HepG2 (cell line): ENCODE data around the gene ZNRF4. TPM values are rescaled to one million over a fixed set of nuclear protein-coding genes. Genes with fewer than 3 reads are reported as not detected.

Source experiments
- ATAC-seq: fragments of 200-7000 bp; cut with Tn5 transposase; 3 replicates; pipeline ENCODE4 v1.9.1; 2020; ENCODE audit warnings: mild to moderate bottlenecking, moderate library complexity
- BruUV-seq: library from RNA; stranded (reverse); fragments of 400-500 nt; replicated peaks from 2 replicates; lab custom pipeline; 2021; lab: Mats Ljungman, UMichigan
- CTCF ChIA-PET: fragments of 300-600 bp; formaldehyde crosslinking; extraction: SDS; loops from one replicate; lab custom pipeline; 2021; ENCODE audit warnings: low total read pairs, inconsistent platforms, low intra/inter-chr PET ratio; lab: Yijun Ruan, JAX
- POLR2A ChIA-PET: fragments of 350-600 bp; sonication (Branson Sonifier 250); formaldehyde crosslinking; loops from one replicate; lab custom pipeline; 2020; ENCODE audit warnings: antibody characterized with exemption, inconsistent platforms; lab: Yijun Ruan, JAX
- DNase-seq: peaks from one replicate; pipeline ENCODE4 v3.0.0-alpha.2; 2015; ENCODE audit warnings: low spot score
- FAIRE-seq: peaks from 3 replicates; lab custom pipeline; 2011; peaks lifted over from hg19 to GRCh38; lab: Jason Lieb, UNC
- H2AFZ ChIP-seq: one replicate; pipeline ENCODE4 v1.6.1; 2011; ENCODE audit warnings: low read length, inconsistent platforms
- H3K27ac ChIP-seq: fragments of 300-600 bp; 3 replicates; pipeline ENCODE4 v1.8.0; 2011; ENCODE audit warnings: mixed run types, mild to moderate bottlenecking, mixed read lengths, low read length, inconsistent platforms; ENCODE audit not compliant: insufficient read depth; ENCODE audit errors: extremely low read length
- H3K27me3 ChIP-seq, 2 experiments: fragments of 200-600 bp in 1 of 2; 2 replicates in 1 of 2; 3 replicates in 1 of 2; pipeline versions ENCODE4 v1.6.0 to v1.8.0; 2011; ENCODE audit warnings: low read length in 2 of 2, mild to moderate bottlenecking in 2 of 2, moderate library complexity in 2 of 2, inconsistent platforms in 1 of 2; ENCODE audit not compliant: insufficient read depth in 2 of 2, control insufficient read depth in 1 of 2
- H3K36me3 ChIP-seq, 2 experiments: fragments of 200-600 bp in 1 of 2; replicated peaks in 1 of 2; 2 replicates in 1 of 2; 3 replicates in 1 of 2; pipeline versions ENCODE4 v1.5.1 to v1.8.0; 2011; ENCODE audit warnings: low read length in 2 of 2, inconsistent platforms in 1 of 2; ENCODE audit not compliant: insufficient read depth in 2 of 2, control insufficient read depth in 1 of 2
- H3K4me1 ChIP-seq: 2 replicates; pipeline ENCODE4 v1.5.1; 2012; ENCODE audit warnings: low read length, inconsistent platforms; ENCODE audit not compliant: insufficient read depth
- H3K4me2 ChIP-seq: 2 replicates; pipeline ENCODE4 v1.6.0; 2011; ENCODE audit warnings: low read depth, low read length, inconsistent platforms
- H3K4me3 ChIP-seq, 3 experiments: fragments of 200-600 bp in 1 of 3; sonication (generic), shearing (Covaris generic) in 1 of 3; replicated peaks in 1 of 3; 2 replicates each; pipeline ENCODE4 v1.5.1; 2011 to 2016; ENCODE audit warnings: low read length in 3 of 3, inconsistent platforms in 2 of 3, low read depth in 2 of 3, mild to moderate bottlenecking in 2 of 3, control low read depth in 1 of 3, mixed read lengths in 1 of 3; ENCODE audit not compliant: insufficient read depth in 1 of 3
- H3K79me2 ChIP-seq: one replicate; pipeline ENCODE4 v1.6.1; 2011; ENCODE audit warnings: low read length, inconsistent platforms; ENCODE audit not compliant: insufficient read depth
- H3K9ac ChIP-seq: 2 replicates; pipeline ENCODE4 v1.6.0; 2011; ENCODE audit warnings: mild to moderate bottlenecking, low read depth, low read length, inconsistent platforms; ENCODE audit not compliant: insufficient read depth
- H3K9me3 ChIP-seq: 2 replicates; pipeline ENCODE4 v1.5.1; 2012; ENCODE audit warnings: mild to moderate bottlenecking, low read length
- H4K20me1 ChIP-seq: 2 replicates; pipeline ENCODE4 v1.6.0; 2011; ENCODE audit warnings: inconsistent platforms, mild to moderate bottlenecking, low read length, moderate library complexity; ENCODE audit not compliant: insufficient read depth
- ATF3 ChIP-seq: sonication (generic); formaldehyde crosslinking; IDR thresholded peaks from 2 replicates; pipeline ENCODE4 v1.4.0; 2020; ENCODE audit warnings: missing genetic modification reagents
- FOSL2 ChIP-seq: sonication (generic); formaldehyde crosslinking; IDR thresholded peaks from 2 replicates; pipeline ENCODE4 v1.4.0; 2020; ENCODE audit warnings: missing genetic modification reagents
- ZKSCAN8 ChIP-seq: IDR thresholded peaks from 2 replicates; pipeline ENCODE4 v1.6.1; 2016; ENCODE audit warnings: borderline replicate concordance, missing genetic modification reagents, missing compliant biosample characterization
- ZNF563 ChIP-seq: sonication (generic); formaldehyde crosslinking; IDR thresholded peaks from 2 replicates; pipeline ENCODE4 v1.8.0; 2022; ENCODE audit warnings: mild to moderate bottlenecking, moderate library complexity, missing genetic modification reagents
- ZNF790 ChIP-seq: sonication (generic); formaldehyde crosslinking; IDR thresholded peaks from 2 replicates; pipeline ENCODE4 v1.8.0; 2022; ENCODE audit warnings: missing genetic modification reagents, mild to moderate bottlenecking, borderline replicate concordance
- WGBS: methylation state at CpG from one replicate; pipeline ENCODE4 v1.1.6; 2017; ENCODE audit warnings: low lambda C conversion rate; 5-methylcytosine and 5-hydroxymethylcytosine counted together
- in situ Hi-C: cut with HindIII; loops from 2 replicates; pipeline ENCODE4 v1.10.0; 2017; ENCODE audit warnings: low pct_unique_long_range_greater_than_20kb; ENCODE audit not compliant: extremely low pct_ligation_motif_present
- intact Hi-C: fragments of 100-400 bp; cut with micrococcal nuclease; formaldehyde crosslinking; loops from one replicate; pipeline ENCODE4 v1.10.0; 2022; ENCODE audit not compliant: unreplicated experiment
- polyA plus RNA-seq, 8 experiments: library from polyadenylated mRNA; depleted of rRNA in 3 of 8; stranded (reverse) in 7 of 8; unstranded in 1 of 8; fragments of >200 nt; fragmentation: Illumina TruSeq in 4 of 8; extraction: Trizol in 4 of 8; gene quantifications; 2 replicates each; pipeline versions ENCODE4 v1.2.1 to v1.2.3, GENCODE V29; 2011 to 2016; ENCODE audit warnings: low read depth in 4 of 8, missing spikeins in 1 of 8, mixed read lengths in 1 of 8; ENCODE audit not compliant: insufficient read depth in 1 of 8
- total RNA-seq, 5 experiments: library from RNA; depleted of rRNA; stranded (reverse); fragments of >200 nt; fragmentation: Illumina TruSeq; extraction: Trizol; gene quantifications; 2 replicates each; pipeline ENCODE4 v1.2.3, GENCODE V29; 2016; ENCODE audit warnings: low read depth in 1 of 5
- TF ChIP-seq, protein P1 (sequence below): sonication (generic); IDR thresholded peaks from 2 replicates; pipeline ENCODE4 v1.6.1; 2016; ENCODE audit warnings: low read depth, borderline replicate concordance
- TF ChIP-seq, protein P2 (sequence below): sonication (generic); formaldehyde crosslinking; IDR thresholded peaks from 2 replicates; pipeline ENCODE4 v1.5.0; 2020; ENCODE audit warnings: missing genetic modification reagents

The ZNRF4 gene
- total and polyA plus RNA-seq, 2 of the 13 experiments (the other 11 are each of a cell fraction or from before 2014, with no cell fraction given) = not detected

GRCh38 chr19:5434970-5435641 is 20.1 kb upstream of the ZNRF4 start:
- DNase-seq (peak; percentile 42), ATAC-seq (peak; percentile 60), FAIRE-seq (no peak)
- no peak overlapping the region for H3K9ac ChIP-seq
- in situ Hi-C loops = no loop called here
- CTCF ChIA-PET = no interaction called here
- no peaks in the 10 kb centered on the region for H3K36me3 ChIP-seq
- no peak overlapping the region for H3K4me3 ChIP-seq
- no TSS peak for BruUV-seq
- H3K27ac ChIP-seq = no peak overlapping the region
- H4K20me1 ChIP-seq = no peaks in the 10 kb centered on the region
- no peak overlapping the region for H2AFZ ChIP-seq
- peaks cover 1 to 9% of the 10 kb centered on the region in 2 experiments; a peak in 1 of 5 replicates for H3K27me3 ChIP-seq
- 26% methylated on average over 9 of the region's 9 CpGs for WGBS
- H3K4me2 ChIP-seq = no peak overlapping the region
- intact Hi-C loops = no loop called here
- peaks cover 18% of the 10 kb centered on the region for H3K4me1 ChIP-seq
- TF ChIP-seq ZNF790 (CRISPR knock-in tag) (no peak), ZKSCAN8 (CRISPR knock-in tag) (peak; percentile 93), ATF3 (CRISPR knock-in tag) (0 out of 2 replicates have a peak, but pooled peaks have one; percentile 25), ZNF563 (no peak), FOSL2 (CRISPR knock-in tag) (peak; percentile 82)
- TF ChIP-seq, protein P1, sequence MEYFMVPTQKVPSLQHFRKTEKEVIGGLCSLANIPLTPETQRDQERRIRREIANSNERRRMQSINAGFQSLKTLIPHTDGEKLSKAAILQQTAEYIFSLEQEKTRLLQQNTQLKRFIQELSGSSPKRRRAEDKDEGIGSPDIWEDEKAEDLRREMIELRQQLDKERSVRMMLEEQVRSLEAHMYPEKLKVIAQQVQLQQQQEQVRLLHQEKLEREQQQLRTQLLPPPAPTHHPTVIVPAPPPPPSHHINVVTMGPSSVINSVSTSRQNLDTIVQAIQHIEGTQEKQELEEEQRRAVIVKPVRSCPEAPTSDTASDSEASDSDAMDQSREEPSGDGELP = peak; percentile 66; the same call in 1 of the 2 replicates
- TF ChIP-seq, protein P2, sequence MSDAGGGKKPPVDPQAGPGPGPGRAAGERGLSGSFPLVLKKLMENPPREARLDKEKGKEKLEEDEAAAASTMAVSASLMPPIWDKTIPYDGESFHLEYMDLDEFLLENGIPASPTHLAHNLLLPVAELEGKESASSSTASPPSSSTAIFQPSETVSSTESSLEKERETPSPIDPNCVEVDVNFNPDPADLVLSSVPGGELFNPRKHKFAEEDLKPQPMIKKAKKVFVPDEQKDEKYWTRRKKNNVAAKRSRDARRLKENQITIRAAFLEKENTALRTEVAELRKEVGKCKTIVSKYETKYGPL (CRISPR knock-in tag) = no peak
- POLR2A ChIA-PET = no interaction called here
- no peaks in the 10 kb centered on the region for H3K9me3 ChIP-seq
- H3K79me2 ChIP-seq = no peaks in the 10 kb centered on the region
